Ramos (cell line): ENCODE data around the gene PIP4K2A.

ENCODE experiments used
- in situ Hi-C: fragments of 300-500 bp; cut with MboI; formaldehyde crosslinking; loops from one replicate; pipeline ENCODE4 v1.14.3; 2022; ENCODE audit warnings: low sequenced_read_pairs; ENCODE audit not compliant: unreplicated experiment

PIP4K2A gene

DNA sequence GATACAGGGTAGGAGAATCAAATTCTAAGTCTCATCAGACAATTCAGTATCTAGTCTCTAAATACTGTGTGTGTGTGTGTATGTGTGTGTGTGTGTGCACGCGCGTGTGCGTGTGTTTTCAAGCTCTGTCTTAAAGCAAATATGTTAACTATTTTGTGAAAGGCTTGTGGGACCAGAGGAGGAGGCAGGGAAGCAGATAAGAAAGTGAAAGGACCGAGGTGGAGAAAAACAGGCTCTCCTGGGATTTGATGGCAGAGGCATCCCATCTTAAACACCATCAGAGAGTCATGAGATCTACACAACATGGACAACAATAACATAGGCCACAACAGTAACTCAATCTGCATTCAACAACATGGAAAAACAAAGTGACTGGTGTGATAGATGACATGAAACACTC, 67.1 kb downstream of the PIP4K2A start:
- in situ Hi-C loops = no loop called here

DNA sequence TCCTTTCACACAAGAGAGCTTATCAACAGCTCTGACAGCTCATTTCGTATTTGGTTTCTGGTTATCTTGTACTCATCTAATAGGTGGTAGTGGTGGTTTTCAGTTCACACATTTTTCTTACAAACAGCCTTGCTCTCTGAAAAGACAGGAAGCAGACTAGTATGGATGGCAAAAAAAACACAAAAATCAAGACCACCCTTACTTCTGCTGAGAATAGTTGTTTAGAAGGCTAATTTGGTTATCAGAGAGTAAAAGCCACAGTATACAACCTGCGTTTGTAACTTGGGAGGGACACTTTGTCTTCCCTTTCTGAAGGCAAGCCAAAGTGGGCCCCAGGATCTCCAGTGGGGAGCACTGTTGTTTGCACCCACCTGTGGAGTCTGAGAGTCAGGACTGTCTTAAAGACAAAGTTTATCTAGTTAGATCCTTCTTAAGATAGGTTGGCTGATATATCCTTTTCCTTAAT, 68.0 kb downstream of the PIP4K2A start:
- in situ Hi-C loops = no loop called here

DNA sequence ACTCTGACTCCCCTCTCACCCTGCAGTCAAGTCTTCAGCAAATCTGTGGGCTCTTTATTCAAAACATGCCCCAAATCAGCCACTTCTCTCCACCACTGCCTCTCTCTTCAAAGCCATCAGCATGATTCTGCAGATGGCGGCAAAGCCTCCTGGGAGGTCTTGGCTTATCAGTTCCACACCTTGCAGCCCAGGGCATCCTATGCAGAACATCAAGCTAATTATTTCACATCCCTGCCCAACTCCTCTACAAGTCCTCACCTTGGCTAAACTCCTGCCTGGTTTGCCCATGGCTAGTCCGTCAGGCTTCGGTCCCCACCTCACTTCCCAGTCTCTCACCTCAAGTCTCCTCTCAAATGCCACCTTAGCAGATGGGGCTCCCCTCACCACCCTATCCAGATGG, 70.2 kb downstream of the PIP4K2A start:
- in situ Hi-C loops = no loop called here

DNA sequence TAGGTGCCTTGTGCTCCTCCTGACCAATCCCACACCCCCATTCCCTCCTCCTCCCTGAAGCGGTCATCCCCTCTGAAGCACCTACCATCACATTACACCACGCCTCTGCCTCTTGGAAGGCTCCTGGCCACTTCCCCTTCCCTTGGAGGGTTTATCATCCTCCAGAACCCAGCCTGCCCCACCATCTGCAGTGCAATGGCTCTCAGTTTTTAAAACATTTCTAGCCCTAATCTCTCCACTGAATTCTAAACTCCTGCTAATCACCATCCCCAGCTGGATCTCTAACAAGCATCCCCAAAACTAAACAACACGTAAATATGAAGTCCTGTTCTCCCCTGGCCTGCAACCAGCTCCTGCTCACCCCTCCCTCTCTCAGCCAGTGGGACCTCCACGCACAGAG, 70.6 kb downstream of the PIP4K2A start:
- in situ Hi-C loops = no loop called here

DNA sequence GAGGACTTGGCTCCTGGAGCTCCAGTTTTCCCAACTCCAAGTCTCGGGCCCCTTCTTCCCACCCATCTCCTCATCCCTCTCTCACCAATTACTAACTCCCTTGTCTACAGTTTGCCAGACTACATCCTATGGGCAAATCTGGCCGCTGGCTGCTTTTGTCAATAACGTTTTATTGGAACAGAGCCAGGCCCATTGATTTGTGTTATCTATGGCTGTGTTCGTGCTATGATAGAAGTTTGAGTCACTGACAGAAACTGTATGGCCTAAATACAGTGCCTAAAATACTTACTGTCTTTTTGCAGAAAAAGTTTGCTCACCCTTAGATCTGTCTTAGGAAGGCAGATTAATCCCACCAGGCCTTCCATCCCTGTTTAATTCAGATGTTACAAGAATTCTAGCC, 71.3 kb downstream of the PIP4K2A start:
- in situ Hi-C loops = no loop called here

DNA sequence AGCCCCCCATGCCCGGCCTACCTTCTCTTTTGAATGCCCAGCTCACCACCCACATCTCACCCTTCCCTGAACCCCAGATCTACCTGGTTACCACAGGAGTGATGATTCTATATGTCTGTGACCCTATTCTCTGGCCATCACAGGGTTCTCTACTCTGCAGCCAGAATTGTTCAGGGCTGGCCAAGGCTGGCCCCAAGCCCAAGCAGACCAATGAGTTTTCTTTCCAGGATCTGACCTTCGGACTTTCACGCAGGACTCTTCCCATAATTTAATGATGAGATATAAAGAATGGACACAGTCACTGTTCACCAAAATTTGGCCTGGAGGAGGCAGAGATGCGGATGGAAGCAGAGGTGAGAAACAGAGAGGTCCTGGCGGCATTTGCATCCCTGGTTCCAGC, 72.6 kb downstream of the PIP4K2A start:
- in situ Hi-C loops = no loop called here

DNA sequence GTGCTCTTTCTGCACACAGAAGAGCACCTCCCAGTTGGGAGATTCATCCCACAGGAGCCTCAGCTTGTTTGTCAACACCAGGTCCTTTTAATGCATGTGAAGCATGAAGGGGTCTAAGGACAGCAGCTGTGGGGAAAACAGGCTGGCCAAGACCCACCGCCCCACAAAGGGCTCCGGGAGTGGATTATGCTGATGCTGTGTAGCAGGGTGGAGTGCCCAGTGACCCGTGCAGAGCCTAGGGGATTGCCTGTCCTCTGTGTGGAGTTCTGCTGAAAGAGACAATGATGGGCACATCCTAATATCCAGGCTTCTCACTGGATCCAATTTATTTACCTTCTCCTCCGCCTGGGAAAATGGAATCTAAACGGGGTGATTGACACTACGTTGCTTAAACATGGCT, 74.0 kb downstream of the PIP4K2A start:
- in situ Hi-C loops = no loop called here

DNA sequence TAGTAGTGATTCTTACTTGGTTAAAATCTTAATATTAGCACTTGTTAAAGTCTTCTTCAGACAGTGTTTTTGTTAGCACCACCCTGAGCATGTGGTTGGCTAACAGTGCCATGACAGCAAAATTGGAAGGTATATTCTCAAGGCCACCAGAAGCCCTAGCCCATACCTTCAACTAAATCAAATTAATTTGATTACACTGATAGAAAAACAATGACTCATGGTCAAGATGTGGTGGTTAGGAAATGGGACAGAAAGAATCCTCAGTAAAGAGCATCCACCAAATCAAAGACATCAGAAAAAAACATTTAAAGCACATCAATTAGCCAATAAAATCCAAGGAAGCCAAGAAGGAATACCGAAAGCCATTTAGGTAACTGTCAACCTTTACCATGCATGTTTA, 75.5 kb downstream of the PIP4K2A start:
- in situ Hi-C loops = no loop called here

DNA sequence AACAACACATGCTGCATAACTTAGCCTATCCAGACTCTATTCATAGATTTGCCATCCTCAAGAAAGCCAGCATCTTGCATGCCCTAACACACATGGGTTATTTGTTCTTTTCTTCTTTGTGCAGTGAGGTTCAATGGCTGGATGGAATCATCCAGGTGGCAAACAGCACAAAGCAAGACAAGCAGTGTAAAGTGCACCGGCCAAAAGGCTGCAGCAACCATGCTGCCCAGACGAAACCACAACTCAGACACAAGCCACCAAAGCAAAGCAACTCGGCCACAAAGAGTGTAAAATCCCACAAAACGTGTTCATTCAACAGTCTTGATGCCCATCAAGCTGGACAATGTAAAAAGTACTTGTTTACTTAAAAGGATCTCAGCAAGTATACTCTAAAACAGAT, 76.9 kb downstream of the PIP4K2A start:
- in situ Hi-C loops = no loop called here

DNA sequence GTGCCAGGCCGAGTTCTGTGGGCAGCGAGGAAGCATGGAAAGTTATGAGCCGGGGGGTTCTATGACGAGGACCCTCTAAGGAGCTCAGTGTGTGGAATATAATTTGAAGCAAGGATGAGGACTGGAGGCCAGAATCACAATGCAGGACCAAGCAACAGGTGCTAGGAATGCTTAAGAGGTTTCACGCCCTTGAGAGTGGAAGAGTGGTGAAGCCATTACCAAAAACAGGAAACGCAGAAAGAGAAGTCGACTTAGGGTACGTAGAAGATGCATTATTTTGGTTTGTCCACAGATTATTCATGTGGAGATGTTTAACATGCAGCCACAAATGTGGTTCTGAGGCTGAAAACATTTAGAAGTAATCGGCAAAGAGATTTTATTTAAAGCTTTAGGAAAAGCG, 78.7 kb downstream of the PIP4K2A start:
- in situ Hi-C loops = no loop called here

DNA sequence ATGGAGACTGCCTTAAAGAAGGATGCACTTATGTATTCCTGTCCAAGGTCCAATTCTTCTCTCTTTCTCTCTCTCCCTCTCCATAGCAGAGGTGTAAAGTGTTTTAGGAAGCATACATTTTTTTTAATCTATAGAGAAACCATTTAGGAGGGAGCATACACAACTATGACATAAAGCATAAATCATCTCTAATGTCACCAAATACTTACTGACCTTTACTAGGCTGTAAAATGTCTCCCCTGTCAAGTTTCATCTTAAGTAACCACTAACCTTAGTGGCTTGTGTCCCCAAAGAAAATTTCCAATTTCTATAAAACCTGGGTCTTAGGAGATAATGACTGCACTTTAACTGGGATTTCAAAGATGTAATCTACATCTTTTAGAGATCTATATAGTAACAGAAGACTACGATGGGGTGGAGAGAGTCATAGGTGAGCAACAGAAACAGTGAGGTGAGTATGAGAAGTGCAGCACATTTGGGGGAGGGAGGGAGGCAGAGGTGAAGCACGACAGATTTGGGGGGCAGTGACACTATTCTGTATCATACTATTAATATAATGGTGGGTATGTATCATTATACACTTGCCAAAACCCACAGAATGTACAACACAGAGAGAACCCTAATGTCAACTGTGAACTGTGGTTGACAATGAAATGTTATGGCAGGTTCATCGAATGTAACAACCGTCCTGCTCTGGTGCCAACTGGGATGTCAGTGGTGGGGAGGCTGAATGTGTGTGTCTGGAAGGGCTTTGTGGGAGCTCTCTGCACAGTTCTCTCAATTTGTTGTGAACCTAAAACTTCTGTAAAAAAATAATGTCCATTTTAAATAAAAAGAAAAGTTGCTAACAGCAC, 79.5 kb downstream of the PIP4K2A start:
- in situ Hi-C loops = no loop called here

DNA sequence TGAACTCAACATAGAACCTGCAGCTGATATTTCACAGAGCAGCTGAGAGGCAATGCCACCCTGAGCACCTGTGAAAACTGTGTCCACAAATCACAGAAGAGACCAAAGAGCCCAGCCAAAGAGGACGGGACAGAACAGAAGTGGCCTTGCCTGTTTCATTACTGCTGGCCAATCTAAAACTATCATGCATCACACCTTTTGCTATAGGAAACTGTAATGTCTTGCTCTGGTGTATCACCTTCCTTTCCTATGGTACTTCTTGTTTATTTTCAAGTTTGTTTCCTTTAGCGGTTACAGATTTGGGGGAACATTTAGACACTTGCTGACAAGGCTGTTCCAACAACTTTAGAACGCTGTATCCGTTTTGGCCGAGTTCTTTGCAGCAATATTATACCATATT, 80.3 kb downstream of the PIP4K2A start:
- in situ Hi-C loops = no loop called here

DNA sequence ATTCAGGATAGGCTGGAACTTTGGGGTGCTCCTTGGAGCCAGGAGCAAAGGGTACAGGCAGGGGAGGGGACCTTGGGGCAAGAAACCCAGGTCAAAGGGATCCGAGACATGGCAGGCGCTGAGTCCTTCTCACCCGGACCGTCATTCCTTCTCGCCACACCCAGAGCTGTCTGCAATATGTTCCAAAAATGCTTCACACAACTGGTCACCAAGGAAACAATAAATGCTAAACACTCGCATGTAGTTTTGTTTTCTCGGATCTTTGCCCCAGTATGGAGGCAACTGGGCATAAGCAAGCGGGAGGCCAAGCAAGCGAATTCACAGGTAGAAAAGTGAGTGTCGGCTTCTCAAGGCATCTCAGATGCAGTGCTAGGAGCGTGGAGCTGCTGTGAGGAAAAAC, 80.8 kb downstream of the PIP4K2A start:
- in situ Hi-C loops = no loop called here

DNA sequence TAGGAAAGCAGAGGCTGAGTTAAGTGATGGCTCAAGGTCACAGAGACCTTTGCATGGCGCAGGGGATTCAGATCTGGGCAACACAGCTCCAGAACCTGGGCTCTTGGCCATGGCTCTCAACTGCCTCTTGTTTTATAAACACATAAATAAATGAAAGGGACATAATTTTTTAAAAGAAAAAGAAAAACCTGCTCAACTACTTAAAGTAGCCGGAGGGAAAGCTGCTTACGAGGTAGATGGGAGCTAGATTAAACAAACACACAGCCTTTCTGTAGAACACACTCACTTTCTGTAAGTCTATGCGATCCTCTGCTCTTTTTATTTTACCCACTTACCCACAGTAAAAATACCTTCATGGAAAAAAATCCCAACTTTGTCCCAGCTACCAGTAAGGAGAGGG, 81.3 kb downstream of the PIP4K2A start:
- in situ Hi-C loops = no loop called here

DNA sequence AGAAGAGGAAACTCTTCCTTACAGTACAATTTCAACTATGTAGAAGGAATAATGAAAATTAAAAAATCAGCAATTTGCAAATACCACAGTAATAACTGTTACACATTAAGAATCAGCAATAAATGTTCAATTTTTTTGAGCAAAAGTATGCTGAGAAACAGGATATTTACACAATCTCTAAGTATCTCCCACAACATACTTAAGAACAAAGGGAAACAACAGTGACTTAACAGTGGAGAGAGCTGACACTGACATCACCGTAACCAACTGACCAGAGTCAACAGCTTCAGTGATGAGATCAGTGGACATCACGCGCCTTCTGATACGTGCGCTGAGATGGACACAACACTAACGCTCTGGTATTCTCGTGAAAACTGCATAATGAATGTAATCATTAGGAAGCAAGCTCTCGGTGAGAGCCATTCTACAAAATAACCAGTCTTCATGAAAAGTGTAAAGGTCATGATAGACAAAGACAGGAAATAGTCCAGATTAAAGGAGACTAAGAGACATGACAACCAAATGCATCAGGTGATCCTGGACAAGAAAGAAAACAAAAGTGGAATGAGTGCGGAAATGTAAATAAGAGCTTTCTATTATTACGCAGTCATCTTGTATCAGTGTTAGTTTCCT, 82.6 kb downstream of the PIP4K2A start:
- in situ Hi-C loops = no loop called here

DNA sequence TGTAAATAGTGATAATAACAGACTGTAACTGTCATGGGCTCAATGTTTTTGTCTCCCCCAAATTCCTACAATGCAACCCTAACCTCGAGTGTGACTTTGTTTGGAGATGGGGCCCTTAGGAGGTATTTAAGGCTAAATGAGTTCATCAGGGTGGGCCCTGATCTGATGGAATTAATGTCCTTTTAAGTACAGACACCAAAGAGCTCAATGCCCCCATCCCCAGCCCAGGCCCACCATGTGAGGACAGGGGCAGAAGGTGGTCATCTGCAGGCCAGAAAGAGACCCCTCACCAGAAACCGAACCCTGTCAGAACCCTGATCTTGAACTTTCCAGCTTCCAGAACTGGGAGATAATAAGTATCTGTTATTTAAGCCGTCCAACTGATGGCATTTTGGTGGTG, 83.2 kb downstream of the PIP4K2A start:
- in situ Hi-C loops = no loop called here

DNA sequence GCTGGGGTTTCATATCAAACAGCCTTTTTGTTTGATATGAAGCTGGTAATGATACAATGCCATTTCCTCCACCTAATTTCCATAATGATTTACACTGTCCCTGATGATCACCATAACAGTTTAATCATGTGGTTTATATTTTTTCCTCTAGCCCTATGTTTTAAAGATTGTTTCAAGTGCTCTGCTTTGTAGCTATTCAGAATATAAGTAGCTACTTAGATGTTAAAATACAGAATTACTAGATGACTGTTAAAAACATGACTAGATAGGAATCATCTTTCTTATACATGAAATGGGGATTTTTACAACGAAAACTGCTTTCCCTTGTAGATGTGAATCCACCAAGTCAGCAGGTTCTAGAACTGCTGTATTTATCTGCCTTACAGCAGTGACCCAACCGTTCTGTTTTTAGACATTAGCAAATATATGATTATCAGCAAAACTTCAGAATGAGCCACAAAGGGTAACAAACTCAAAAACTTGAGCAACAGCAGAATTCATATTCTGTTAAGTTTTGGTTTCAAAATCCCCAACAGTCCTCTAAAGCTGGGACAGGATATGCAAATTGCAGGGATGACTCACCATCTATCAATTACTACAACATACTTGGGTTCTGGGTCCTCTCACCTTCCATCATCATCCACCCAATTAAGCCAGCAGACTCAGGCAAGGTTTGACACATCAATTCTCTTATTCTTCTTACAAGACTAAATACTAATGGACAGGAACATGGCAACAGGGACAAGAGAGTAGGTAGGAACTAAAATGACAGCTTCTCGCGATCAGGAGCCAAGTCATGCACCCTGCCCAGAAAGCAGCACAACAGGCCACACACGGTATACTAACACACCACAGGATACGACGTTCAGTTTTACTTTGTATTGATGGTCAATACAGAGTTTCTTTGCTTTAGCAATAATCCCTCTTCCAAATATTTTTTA, 83.9 kb downstream of the PIP4K2A start:
- in situ Hi-C loops = no loop called here

DNA sequence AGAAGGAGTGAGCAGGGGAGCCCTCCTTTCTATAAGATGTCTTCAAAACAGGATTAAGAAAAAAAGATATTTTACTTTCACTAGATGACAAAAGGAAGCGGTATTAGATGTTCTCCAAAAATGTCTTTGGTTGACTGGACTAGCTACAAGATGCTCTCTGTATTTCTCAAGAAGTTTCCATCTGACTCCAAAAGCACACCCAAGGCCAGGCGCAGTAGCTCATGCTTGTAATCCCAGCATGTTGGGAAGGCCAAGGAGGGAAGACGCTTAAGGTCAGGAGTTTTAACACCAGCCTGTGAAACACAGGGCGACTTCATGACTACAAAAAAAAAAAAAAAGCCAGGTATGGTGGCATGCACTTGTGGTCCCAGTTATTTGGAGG, 84.5 kb downstream of the PIP4K2A start:
- in situ Hi-C loops = no loop called here

DNA sequence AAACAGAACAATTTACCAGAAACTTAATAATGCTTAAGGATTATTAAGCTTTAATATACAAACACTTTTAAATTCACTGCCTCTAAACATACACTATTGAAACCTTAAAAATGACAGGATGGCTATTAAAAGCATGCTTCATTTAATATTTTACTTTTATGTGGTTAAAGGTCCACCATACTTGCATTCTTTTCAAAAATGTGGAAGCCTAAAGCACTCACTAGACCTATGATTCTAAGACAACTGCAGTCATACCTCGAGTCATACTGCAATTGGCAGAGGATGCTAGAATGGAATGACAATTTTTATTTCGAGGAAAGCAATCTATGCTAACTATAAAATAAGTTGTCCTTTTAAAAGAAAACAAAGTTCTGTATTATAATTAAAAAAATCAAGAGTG, 85.3 kb downstream of the PIP4K2A start:
- in situ Hi-C loops = no loop called here

DNA sequence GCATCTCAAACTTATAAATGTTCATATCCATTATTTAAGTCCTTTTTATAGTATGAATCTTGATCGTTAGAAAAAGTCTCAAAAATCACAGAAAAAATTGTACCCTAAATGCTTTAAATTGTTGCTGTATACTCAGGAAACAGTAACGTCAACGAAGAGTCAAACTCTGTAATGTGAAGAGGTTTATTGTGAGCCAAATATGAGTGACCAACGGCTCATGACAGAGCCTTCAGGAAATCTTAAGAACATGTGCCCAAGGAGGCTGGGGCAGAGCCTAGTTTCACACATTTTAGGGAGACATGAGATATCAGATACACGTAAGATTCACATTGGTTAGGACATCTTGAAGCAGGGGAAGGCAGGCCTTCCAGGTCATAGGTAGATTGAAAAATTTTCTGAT, 86.1 kb downstream of the PIP4K2A start:
- in situ Hi-C loops = no loop called here

DNA sequence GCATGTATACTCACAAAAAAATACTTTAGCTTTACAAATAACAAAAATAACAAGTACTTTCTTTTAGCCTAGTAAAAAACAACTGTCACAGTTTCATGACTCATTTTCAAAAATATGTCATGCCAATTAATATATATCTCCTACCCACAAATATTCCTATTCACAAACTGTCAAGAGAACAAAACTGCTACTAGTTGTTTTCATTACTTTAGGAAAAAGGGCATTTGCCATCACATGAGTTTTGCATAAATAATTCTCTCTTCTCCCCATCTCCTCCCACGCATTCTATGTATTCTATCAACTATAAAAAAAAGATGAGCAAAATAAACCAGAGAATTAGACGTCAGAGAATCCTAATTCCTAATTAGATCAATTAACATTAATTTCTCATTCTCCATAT, 87.6 kb downstream of the PIP4K2A start:
- in situ Hi-C loops = no loop called here
